ENCODE results near the gene AHDC1. TPM values are rescaled to one million over a fixed set of nuclear protein-coding genes. Genes with fewer than 3 reads are reported as not detected.

AHDC1 gene
- total RNA-seq, 1 donor from 2014 or later, result 18.0 TPM

DNA sequence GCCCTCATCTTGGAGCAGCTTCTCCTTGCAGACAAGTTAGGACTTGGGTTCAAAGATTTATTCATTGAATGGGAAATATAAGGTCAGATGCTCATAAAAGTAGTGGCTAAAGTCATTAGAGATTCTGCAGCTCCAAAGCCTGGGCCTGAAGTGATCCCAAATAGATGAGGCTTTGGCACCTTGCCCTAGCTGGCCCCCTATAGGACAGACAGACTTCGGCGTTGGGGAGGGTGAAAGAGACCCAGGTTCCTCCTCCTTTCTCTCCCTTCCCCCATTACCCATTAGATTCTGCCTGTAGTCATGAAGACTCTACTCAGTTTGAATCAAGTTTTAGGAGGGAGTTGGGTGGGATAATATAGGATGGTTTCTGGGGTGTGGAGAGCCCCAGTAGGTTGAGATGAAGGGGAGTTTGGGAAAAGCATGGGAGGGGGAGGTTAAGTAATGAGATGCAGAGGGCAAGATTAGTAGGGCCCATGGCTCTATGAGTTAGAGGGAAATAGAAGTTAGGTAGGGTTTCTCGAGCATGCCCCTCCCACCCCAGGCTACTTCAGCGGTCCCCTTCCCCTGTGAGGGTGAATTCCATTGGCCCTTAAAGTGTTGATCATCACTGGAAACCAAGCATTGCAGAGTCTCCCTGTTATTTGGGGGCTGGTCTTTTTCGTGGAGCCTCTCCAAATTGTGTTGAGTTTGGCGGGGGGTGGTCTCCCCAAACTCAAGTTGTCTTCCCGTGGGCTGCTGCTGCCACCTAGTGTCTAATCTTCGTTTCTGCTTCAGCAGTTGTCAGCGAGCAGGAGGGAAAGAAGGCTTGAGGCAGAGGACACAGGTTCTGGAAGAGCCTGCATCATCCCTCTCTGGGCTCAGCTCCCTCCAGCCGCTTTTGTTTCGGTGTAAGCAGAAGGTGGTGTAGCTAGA lies 2.1 kb upstream of the AHDC1 start:
- TF ChIP-seq, protein P1, sequence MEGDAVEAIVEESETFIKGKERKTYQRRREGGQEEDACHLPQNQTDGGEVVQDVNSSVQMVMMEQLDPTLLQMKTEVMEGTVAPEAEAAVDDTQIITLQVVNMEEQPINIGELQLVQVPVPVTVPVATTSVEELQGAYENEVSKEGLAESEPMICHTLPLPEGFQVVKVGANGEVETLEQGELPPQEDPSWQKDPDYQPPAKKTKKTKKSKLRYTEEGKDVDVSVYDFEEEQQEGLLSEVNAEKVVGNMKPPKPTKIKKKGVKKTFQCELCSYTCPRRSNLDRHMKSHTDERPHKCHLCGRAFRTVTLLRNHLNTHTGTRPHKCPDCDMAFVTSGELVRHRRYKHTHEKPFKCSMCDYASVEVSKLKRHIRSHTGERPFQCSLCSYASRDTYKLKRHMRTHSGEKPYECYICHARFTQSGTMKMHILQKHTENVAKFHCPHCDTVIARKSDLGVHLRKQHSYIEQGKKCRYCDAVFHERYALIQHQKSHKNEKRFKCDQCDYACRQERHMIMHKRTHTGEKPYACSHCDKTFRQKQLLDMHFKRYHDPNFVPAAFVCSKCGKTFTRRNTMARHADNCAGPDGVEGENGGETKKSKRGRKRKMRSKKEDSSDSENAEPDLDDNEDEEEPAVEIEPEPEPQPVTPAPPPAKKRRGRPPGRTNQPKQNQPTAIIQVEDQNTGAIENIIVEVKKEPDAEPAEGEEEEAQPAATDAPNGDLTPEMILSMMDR (IDR thresholded peaks at IDR 0.05; ENCODE audit: insufficient read depth, low read length, poor library complexity, severe bottlenecking), result peak; percentile 86
- Histone ChIP-seq H3K27me3 (ENCODE audit: control insufficient read depth, insufficient read depth, low read length) (peaks cover 7% of the 10 kb centered on the region), H3K4me3 (ENCODE audit: low read depth, low read length) (no peak overlapping the region), H3K36me3 (ENCODE audit: control insufficient read depth, insufficient read depth, low read length) (no peaks in the 10 kb centered on the region)
- no peak for DNase-seq (ENCODE audit: low read depth)

DNA sequence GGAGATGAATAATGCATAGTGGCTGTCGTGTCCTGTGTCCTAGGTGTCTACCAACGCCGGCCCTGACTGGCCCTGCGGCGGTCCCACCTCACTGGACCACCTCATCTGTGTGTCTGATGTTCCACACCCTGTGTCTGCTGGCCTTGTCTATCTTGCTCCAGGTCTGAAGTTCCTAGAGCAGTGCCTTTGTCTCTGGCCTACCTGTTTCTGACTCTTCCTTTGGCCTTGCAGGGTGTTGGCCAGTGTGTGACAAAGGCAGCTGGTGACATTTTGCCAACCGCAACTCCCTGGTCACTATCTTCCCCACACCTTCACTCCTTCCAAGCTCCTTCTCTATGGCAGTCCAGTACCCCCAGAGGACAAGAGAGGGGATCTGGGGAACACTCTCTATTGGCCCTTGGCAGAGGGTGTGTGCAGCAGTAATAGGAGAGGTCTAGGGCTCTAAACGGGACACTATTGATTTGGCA lies 1.4 kb upstream of the AHDC1 start:
- TF ChIP-seq, protein P1 (IDR thresholded peaks at IDR 0.05; ENCODE audit: insufficient read depth, low read length, poor library complexity, severe bottlenecking), result no peak
- no peak overlapping the region for H3K4me3 ChIP-seq (ENCODE audit: low read depth, low read length)
- no peaks in the 10 kb centered on the region for H3K36me3 ChIP-seq (ENCODE audit: control insufficient read depth, insufficient read depth, low read length)
- DNase-seq (ENCODE audit: low read depth), result no peak
- peaks cover 2% of the 10 kb centered on the region for H3K27me3 ChIP-seq (ENCODE audit: control insufficient read depth, insufficient read depth, low read length)

DNA sequence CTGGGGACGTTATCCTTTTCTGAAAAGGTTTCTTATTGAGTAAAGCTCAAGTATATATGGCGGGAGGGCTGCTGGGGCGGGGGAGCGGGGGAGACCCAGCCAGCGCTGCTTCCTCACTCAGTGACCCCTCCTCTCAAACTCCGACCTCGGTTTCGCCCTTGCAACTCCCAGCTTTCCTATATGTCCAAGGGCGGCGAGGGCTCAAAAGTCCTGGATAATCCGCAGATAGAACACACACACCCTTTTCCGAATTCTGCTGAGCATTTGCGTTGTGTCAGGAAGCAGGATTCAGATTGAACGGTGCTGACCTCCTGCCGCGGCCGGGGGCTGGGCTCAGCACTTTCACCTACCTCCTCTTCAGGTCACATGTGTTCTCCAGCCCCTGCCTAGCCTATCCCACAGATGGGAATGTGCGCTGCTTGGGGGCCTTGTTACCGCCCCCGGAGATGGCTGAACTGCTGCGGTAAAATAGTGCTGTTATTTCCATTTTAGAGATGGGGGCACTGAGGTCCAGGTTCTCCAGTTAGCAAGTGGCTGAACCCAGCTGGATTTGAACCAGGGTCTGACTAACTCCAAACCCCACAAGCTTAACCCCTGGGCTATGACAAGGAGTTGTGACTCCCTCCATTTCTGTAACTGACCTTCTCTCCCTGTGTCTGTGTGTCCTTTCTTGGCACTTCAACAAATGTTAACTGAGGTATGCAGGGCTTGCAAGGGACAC lies 795 bp upstream of the AHDC1 start:
- no peaks in the 10 kb centered on the region for H3K27me3 ChIP-seq (ENCODE audit: control insufficient read depth, insufficient read depth, low read length)
- DNase-seq (ENCODE audit: low read depth), result no peak
- no peaks in the 10 kb centered on the region for H3K36me3 ChIP-seq (ENCODE audit: control insufficient read depth, insufficient read depth, low read length)
- TF ChIP-seq, protein P1 (IDR thresholded peaks at IDR 0.05; ENCODE audit: insufficient read depth, low read length, poor library complexity, severe bottlenecking), result no peak
- peak overlapping the region; percentile 88 for H3K4me3 ChIP-seq (ENCODE audit: low read depth, low read length)

DNA sequence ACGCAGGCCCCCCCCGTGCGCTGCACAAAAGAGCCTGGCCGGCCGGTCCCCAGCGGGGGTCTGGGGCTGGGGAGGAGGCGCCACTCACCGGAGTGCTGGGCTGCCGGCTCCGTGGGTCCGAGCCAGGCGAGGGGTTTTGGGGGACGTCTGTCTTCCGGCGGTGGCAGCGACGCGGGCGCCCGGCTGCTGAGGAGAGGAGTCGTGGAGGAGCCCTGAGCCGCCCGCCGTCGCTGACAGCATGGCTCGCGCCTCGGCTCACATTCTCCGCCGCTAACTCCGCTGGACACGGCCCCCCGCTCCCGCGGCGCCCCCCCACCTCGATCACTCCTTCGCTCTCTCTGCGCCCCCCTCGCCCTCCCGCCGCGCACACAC lies 649 bp downstream of the AHDC1 start:
- no peaks in the 10 kb centered on the region for H3K27me3 ChIP-seq (ENCODE audit: control insufficient read depth, insufficient read depth, low read length)
- TF ChIP-seq, protein P1 (IDR thresholded peaks at IDR 0.05; ENCODE audit: insufficient read depth, low read length, poor library complexity, severe bottlenecking), result no peak
- DNase-seq (ENCODE audit: low read depth), result no peak
- H3K4me3 ChIP-seq (ENCODE audit: low read depth, low read length), result peak overlapping the region; percentile 88
- no peaks in the 10 kb centered on the region for H3K36me3 ChIP-seq (ENCODE audit: control insufficient read depth, insufficient read depth, low read length)

DNA sequence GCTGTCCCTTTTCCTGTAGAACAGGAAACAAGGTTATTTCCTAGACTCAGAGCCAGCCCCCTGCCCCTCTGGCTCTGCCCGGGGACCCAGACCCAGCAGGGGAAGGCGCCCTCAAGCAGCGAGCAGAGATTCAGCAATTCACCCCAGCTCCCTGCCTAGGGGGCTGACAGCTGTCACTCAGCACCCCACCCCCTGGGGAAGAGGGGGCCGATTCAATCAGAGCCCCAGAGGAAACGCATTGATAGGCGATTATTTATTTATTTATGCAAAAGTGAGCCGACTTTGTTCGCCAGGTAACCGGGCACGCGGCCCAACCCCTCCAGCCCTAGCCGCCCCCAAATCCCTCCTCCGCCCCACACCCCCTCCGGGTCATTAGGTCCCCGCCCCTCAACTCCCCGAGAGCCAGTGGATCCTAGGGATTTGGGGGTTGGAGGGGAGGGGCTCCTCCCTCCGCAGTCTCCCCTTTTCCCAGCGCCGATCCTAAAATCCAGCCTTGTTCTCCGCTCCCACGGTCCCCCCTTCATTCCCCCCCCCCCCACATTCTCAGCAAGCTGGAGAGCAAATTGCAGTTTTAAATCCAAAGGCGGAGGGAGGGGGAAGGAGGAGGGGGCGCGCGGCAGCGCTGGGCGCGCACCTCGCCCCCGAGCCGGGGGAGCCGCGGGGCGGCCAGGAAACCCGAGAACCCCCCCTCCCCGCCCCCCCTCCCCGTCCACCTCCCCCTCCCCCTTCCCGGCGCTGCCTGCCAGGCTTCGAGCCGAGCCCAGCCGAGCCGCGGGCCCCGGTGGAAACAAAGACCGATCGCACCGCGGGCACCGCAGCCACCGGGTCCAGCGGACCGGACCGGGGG lies 1.3 kb downstream of the AHDC1 start:
- TF ChIP-seq, protein P1 (IDR thresholded peaks at IDR 0.05; ENCODE audit: insufficient read depth, low read length, poor library complexity, severe bottlenecking), result no peak
- H3K4me3 ChIP-seq (ENCODE audit: low read depth, low read length), result peak overlapping the region; percentile 88
- H3K36me3 ChIP-seq (ENCODE audit: control insufficient read depth, insufficient read depth, low read length), result no peaks in the 10 kb centered on the region
- no peak for DNase-seq (ENCODE audit: low read depth)
- H3K27me3 ChIP-seq (ENCODE audit: control insufficient read depth, insufficient read depth, low read length), result no peaks in the 10 kb centered on the region
